HCT116 (cell line): Measurements from ENCODE around the gene APOA5.

Source experiments
- CTCF ChIP-seq, 3 experiments: fragments of 200-600 bp in 1 of 3; sonication (generic) in 1 of 3; IDR thresholded peaks in 2 of 3; conservative IDR thresholded peaks in 1 of 3; 2 replicates each; pipeline ENCODE4 v1.5.1; 2012 to 2017; ENCODE audit warnings: low read depth in 2 of 3, low read length in 2 of 3, antibody characterized with exemption in 1 of 3, borderline replicate concordance in 1 of 3, control low read depth in 1 of 3, mild to moderate bottlenecking in 1 of 3, mixed read lengths in 1 of 3, mixed run types in 1 of 3, moderate library complexity in 1 of 3; ENCODE audit not compliant: insufficient read depth in 1 of 3
- EZH2 ChIP-seq: fragments of 200-600 bp; sonication (generic); IDR thresholded peaks from 2 replicates; pipeline ENCODE4 v1.6.1; 2017; ENCODE audit warnings: antibody characterized with exemption, mixed run types
- POLR2A ChIP-seq: IDR thresholded peaks from 2 replicates; pipeline ENCODE4 v1.7.0; 2011; ENCODE audit warnings: borderline replicate concordance; ENCODE audit not compliant: insufficient read depth, insufficient read length; ENCODE audit errors: extremely low read depth
- POLR2AphosphoS5 ChIP-seq: IDR thresholded peaks from 2 replicates; pipeline ENCODE4 v1.6.1; 2011; ENCODE audit warnings: mild to moderate bottlenecking, low read depth, low read length, moderate library complexity
- YY1 ChIP-seq: IDR thresholded peaks from 2 replicates; pipeline ENCODE4 v1.6.1; 2011; ENCODE audit warnings: low read length, low read depth, moderate library complexity, mild to moderate bottlenecking; ENCODE audit not compliant: insufficient replicate concordance; ENCODE audit errors: extremely low read depth

DNA sequence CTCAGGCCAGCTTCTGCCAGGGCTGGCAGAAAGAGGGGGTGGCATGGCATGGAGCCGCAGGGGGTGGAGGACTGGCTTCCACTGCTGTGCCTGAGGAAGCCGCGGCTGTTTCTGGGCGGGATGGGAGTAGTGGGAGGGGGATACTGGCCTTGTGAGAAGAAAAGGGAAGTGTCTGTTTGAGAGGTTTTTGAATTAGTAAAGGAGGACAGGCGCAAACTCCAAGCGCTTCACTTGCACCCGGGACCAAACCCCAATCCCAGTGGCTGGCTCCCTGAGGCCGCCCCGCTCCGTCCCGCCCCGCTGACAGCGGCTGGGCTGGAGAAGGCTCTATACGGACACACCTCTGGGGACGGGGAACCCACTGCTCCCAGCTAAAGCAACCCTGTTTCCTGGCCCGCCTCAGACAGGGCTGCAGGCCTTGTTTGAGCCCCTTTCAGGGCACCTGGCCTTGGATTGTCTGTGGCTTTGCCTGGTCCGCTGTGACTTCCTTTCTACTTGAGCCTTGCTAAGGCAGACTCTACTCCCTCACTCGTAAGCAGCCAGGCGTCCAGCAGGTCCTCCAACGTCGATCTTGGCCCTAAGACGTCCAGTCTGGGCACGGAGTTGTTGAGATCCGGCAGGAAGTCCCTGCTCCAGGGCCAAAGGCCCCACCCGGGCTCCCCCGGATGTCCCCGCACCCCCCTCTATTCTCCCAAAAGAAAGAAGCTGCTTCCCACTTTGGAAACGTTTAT, 43.5 kb upstream of the APOA5 start:
- TF ChIP-seq CTCF (IDR thresholded peaks at IDR 0.05 in 2 of 3, conservative IDR thresholded peaks at IDR 0.05 in 1 of 3; ENCODE audit: borderline replicate concordance in 1 of 3, insufficient read depth in 1 of 3, low read depth in 2 of 3, low read length in 2 of 3): no peak
- TF ChIP-seq EZH2: no peak
- TF ChIP-seq POLR2AphosphoS5: no peak
- TF ChIP-seq YY1: no peak
- no peak for TF ChIP-seq POLR2A
